ENCODE data around the gene CTNND2. TPM values are rescaled to one million over a fixed set of nuclear protein-coding genes. Genes with fewer than 3 reads are reported as not detected.

Gene CTNND2
- total RNA-seq, 2 donors from 2014 or later, result not detected

DNA sequence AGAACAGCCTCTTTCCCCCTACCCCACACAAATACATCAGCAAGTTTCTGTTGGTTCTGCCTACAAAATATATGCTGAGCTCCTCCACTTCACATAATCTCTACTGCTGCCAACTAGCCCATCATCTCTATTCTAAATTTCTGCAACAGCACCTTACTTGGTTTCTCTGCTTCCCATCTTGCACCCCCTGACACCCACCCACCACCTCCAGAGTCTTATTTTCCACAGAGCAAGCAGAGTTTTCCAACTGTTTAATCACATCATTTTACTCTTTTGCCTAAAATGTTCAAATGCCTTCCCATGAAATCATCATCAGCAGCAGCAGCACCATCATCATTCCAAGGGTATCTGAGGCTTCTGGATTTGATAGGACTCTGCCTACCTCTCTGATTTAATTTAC lies 295.7 kb downstream of the CTNND2 start:
- Mint-ChIP-seq H3K9me3 (peaks cover 11 to 15% of the 10 kb centered on the region in 2 donors), H3K36me3 (no peaks in the 10 kb centered on the region), H3K27ac (no peak overlapping the region)
- DNase-seq (ENCODE audit: low spot score in 2 of 2) (no peak), ATAC-seq (no peak)

DNA sequence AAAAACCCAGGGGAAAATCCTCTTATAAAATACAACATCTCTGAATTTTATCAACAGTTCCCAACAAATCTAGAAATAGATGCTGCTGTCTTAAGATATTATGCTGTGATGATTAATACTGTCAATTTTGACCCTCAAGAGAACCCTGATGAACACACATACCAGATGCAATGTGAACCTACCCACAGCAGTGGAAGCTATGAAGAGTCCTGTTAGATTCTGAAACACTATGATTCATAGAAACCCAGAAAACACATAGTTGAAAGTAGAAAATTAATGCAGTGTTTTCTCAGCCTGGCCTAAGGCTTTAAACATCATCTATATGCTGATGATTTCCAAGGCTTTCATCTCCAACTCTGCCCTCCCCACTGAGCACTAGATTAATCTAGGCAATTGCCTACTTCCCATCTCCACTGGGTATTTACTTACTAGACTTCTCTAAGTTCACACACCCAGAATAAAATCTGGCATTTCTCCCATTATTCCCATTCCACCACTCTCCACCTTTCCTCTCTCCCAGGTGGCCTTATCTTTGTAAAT lies 296.2 kb downstream of the CTNND2 start:
- DNase-seq (ENCODE audit: low spot score in 2 of 2) (no peak), ATAC-seq (peak in 1 of 2 donors; percentile 50)
- Mint-ChIP-seq H3K36me3 (no peaks in the 10 kb centered on the region), H3K9me3 (peaks cover 11 to 15% of the 10 kb centered on the region in 2 donors), H3K27ac (no peak overlapping the region)

DNA sequence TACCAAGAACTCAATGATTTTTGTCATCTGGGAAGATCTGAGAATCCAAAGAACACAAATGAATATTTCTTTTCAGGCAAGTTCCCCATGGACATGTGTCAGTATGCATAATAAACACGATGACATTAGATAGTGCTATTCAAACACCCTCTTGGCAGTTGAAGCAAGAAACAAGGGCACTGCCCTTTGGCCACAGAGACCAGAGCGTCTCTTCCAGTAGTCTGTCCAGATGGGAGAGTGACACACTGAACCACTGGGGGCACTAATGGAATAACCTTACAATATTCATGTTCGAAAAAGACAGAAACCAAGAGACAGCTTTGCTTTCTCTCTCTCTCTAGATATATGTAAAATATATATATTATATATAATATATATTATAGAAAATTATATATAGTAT lies 301.9 kb downstream of the CTNND2 start:
- Mint-ChIP-seq H3K9me3 (no peaks in the 10 kb centered on the region), H3K27ac (no peak overlapping the region), H3K36me3 (no peaks in the 10 kb centered on the region)
- ATAC-seq, result no peak
- no peak for DNase-seq (ENCODE audit: low spot score in 2 of 2)

DNA sequence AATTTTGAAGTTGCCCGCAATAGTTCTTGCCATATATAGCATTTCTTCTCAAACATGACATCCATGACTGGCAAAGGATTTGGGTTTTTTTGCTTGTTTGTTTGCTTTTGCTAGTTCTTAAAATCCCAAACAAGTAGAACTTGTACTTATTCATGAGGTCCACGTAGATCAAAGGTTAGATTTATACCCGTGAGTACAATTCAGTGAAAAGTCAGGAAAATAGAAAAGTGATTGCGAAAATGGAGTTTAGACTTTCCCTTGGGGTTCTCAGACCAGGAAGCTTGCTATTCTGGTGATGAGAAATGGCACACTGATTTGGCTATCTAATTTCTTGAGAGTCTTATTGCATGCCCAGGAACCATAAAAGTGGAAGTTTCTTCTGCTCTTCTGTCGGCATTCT lies 304.7 kb downstream of the CTNND2 start:
- DNase-seq (ENCODE audit: low spot score in 2 of 2) (no peak), ATAC-seq (no peak)
- Mint-ChIP-seq H3K9me3 (no peaks in the 10 kb centered on the region), H3K27ac (no peak overlapping the region), H3K36me3 (no peaks in the 10 kb centered on the region)

- no peaks in the 10 kb centered on the region for H3K36me3 Mint-ChIP-seq
- DNase-seq (ENCODE audit: low spot score in 2 of 2) (no peak), ATAC-seq (no peak)
- no peak overlapping the region for H3K27ac Mint-ChIP-seq
- peaks cover 0 to 3% of the 10 kb centered on the region in 2 donors for H3K9me3 Mint-ChIP-seq
These were observed 307.6 kb downstream of the CTNND2 start for GRCh38 chr5:11596657-11597071.

- no peak for ATAC-seq
- no peaks in the 10 kb centered on the region for H3K36me3 Mint-ChIP-seq
- DNase-seq (ENCODE audit: low spot score in 2 of 2), result no peak
- H3K9me3 Mint-ChIP-seq, result peaks cover 0 to 3% of the 10 kb centered on the region in 2 donors
- H3K27ac Mint-ChIP-seq, result no peak overlapping the region
These were observed 308.1 kb downstream of the CTNND2 start for GRCh38 chr5:11596185-11596584.

DNA sequence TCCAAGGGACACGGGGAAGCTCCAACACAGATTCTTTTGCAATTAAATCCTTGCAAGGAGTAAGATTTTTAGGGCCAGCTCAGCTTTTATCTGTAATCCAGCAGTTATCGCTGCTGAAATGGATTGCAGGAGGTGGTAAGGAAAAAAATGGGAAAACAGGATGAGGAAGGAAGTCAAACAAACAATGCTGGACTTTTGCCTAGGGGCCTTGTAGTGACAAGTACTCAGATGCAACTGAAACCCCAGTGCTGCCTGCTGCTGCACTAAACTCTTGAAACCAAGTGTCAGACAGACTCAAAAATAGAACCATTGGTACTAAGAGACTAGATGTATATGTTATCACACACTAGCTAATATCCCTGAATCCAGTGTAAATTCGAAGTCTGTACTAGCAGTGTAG lies 309.2 kb downstream of the CTNND2 start:
- DNase-seq (ENCODE audit: low spot score in 2 of 2) (no peak), ATAC-seq (no peak)
- no peaks in the 10 kb centered on the region for H3K36me3 Mint-ChIP-seq
- H3K9me3 Mint-ChIP-seq, result peaks cover 3 to 4% of the 10 kb centered on the region in 2 donors
- no peak overlapping the region for H3K27ac Mint-ChIP-seq

GRCh38 chr5:11594021-11594420 lies 310.2 kb downstream of the CTNND2 start:
- ATAC-seq (no peak), DNase-seq (ENCODE audit: low spot score in 2 of 2) (no peak)
- peaks cover 3 to 4% of the 10 kb centered on the region in 2 donors for H3K9me3 Mint-ChIP-seq
- H3K27ac Mint-ChIP-seq, result no peak overlapping the region
- H3K36me3 Mint-ChIP-seq, result no peaks in the 10 kb centered on the region

GRCh38 chr5:11590475-11590874 lies 313.8 kb downstream of the CTNND2 start:
- Mint-ChIP-seq H3K9me3 (peaks cover 3 to 4% of the 10 kb centered on the region in 2 donors), H3K36me3 (no peaks in the 10 kb centered on the region), H3K27ac (no peak overlapping the region)
- DNase-seq (ENCODE audit: low spot score in 2 of 2) (no peak), ATAC-seq (no peak)

DNA sequence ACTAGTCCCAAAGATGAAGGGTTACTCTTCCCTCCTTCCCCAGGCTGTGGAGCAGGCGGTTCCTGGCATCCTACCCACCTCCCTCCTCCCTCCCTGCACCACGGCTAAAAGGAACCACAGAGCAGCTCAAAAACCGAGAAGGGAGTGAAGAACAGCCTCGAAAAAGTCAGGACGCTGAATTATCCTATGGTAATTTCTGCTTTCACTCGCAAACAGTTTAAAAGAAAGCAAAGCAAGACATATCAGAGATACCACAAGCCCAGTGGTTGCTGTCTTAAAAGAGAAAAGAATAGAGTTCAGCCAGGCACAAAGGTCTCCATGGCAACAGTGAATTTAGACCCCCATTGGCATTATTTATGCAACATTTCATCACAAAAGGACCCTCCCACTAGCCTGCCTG lies 315.4 kb downstream of the CTNND2 start:
- no peak overlapping the region for H3K27ac Mint-ChIP-seq
- DNase-seq (ENCODE audit: low spot score in 2 of 2) (no peak), ATAC-seq (no peak)
- H3K9me3 Mint-ChIP-seq, result peaks cover 3 to 4% of the 10 kb centered on the region in 2 donors
- no peaks in the 10 kb centered on the region for H3K36me3 Mint-ChIP-seq

DNA sequence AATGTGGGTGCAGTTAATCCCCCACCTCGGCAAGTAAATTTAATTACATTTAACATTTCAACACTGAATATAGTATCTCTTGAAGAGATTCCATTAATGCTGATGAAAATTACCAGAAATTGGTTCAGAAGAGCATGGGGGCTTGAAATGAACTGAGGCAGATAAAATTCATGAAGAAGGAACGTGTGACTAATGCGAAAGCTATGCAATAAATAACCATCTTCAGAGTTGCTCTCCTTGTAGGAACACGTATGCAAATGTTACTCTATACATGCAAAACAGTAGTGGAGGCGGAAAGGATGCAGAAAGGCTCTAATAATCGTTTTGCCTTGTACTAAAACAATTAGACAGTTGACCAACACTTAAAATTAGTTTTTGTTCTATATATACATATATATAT lies 320.2 kb downstream of the CTNND2 start:
- Mint-ChIP-seq H3K36me3 (no peaks in the 10 kb centered on the region), H3K9me3 (no peaks in the 10 kb centered on the region), H3K27ac (no peak overlapping the region)
- ATAC-seq, result no peak
- DNase-seq (ENCODE audit: low spot score in 2 of 2), result no peak

GRCh38 chr5:11579351-11579750 lies 324.9 kb downstream of the CTNND2 start:
- Mint-ChIP-seq H3K36me3 (no peaks in the 10 kb centered on the region), H3K27ac (no peak overlapping the region), H3K9me3 (no peaks in the 10 kb centered on the region)
- ATAC-seq, result no peak
- no peak for DNase-seq (ENCODE audit: low spot score in 2 of 2)

GRCh38 chr5:11574787-11575186 lies 329.5 kb downstream of the CTNND2 start:
- Mint-ChIP-seq H3K27ac (no peak overlapping the region), H3K9me3 (no peaks in the 10 kb centered on the region), H3K36me3 (no peaks in the 10 kb centered on the region)
- no peak for DNase-seq (ENCODE audit: low spot score in 2 of 2)
- ATAC-seq, result no peak

DNA sequence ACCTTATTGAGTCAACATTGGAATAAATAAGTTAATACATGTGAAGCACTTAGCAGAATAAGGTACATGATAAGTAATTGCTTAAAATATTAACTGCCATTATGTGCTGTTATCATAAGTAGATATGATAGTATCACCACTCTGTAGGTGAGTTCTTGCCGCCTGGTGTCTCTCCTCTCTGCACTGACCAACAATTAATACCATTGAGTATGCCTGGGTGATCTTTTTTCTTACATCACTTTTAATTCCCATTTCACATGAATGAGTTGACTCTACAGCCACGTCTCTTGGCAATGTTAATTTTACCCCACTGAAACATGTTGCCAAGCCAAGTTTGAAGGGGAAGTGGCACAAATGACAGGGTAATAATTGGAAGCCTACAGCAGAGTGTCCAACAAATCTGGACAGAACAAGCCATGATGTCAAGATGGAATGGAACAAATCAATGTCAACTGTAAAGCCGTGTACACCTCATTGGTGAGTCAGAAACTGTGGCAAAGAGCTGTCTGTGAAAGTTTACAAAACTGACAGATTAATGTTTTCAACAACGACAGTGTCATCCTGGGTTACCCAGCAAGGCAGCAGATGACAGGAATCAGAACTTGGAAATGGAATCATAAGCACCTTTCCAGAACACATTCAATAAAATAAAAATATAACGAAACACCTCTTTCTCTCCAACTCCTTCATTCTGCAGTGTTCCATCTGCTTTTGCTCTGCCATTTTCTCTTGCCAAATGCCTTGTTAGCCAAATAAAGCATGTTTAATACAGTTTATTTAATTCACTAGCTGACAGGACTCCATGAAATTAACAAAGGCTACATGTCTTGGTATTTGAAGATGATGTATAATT lies 330.9 kb downstream of the CTNND2 start:
- Mint-ChIP-seq H3K36me3 (no peaks in the 10 kb centered on the region), H3K9me3 (no peaks in the 10 kb centered on the region), H3K27ac (no peak overlapping the region)
- DNase-seq (ENCODE audit: low spot score in 2 of 2) (no peak), ATAC-seq (no peak)

- ATAC-seq, result no peak
- H3K36me3 Mint-ChIP-seq, result peaks cover 0 to 3% of the 10 kb centered on the region in 2 donors
- no peak overlapping the region for H3K27ac Mint-ChIP-seq
- DNase-seq (ENCODE audit: low spot score in 2 of 2), result no peak
- H3K9me3 Mint-ChIP-seq, result peaks cover 0 to 8% of the 10 kb centered on the region in 2 donors
These were observed 339.5 kb downstream of the CTNND2 start for GRCh38 chr5:11564706-11565105.

DNA sequence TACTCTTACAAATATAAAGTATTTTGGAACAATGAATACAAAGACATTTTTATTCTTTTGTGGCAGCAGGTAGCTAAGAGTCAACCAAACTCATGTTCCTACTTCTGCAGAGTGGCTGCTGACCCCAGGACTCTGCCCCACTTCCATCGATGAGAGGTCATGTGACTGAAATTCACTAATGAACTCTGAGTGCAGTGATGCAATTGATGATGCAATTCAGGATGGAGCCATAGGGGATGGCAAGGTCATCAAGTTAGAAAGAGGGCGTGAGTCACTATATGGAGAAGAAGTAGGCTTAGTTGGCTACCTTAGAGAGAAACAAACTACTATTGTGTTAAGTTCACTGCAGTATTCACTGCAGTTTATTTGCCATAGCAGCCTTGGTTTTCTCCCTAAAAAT lies 340.4 kb downstream of the CTNND2 start:
- no peak for ATAC-seq
- Mint-ChIP-seq H3K36me3 (peaks cover 0 to 6% of the 10 kb centered on the region in 2 donors), H3K9me3 (peaks cover 0 to 12% of the 10 kb centered on the region in 2 donors), H3K27ac (no peak overlapping the region)
- DNase-seq (ENCODE audit: low spot score in 2 of 2), result no peak

DNA sequence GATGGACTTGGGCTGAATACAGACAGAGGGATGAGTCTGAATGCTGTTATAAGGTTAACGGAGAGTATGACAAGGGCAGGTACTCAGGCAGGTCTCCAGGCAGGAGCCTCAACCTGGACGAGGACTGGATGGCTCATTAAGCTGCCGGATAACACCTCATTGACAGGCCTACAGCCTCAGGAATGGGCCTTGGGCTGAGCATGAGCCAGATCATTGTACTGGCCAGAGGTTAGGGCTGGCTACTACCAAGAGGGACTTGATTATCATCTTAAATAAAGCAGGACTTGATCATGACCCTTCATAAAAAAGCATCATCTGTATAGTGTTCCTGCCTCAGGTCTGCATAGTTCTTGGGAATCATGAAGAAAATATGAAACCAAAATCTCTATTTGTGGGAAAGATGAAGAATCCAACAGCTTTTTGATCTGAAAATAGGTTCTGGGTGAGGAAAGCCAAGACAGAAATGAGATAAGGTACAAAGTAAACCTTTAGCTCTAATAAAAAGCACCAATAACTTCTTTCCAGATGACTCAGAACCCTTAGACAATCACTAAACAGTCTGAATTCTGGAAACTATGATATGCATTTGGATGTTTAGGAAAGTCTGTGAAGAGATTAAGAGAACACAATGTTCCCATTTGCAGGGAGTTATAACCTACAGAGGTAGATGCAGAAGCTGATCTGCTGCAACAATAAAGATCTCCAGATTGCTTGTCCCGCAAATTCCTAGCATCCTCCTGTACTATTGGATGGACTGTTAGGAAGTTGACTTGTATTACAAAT lies 343.1 kb downstream of the CTNND2 start:
- Mint-ChIP-seq H3K27ac (no peak overlapping the region), H3K9me3 (peaks cover 0 to 12% of the 10 kb centered on the region in 2 donors), H3K36me3 (peaks cover 0 to 6% of the 10 kb centered on the region in 2 donors)
- DNase-seq (ENCODE audit: low spot score in 2 of 2), result no peak
- no peak for ATAC-seq
